Measurements from ENCODE around the gene IL31.

Gene IL31

GRCh38 chr12:122130150-122130549, 43.9 kb downstream of the IL31 start:
- Histone ChIP-seq H3K4me2 (ENCODE audit: low read length) (no peak overlapping the region), H3K4me1 (ENCODE audit: control insufficient read depth, low read depth, low read length) (no peaks in the 10 kb centered on the region), H3K4ac (ENCODE audit: low read depth, low read length) (no peak overlapping the region), H3K27me3 (ENCODE audit: insufficient read depth, low read length, poor library complexity) (no peaks in the 10 kb centered on the region), H3K4me3 (ENCODE audit: low read length) (no peak overlapping the region), H4K5ac (ENCODE audit: low read length) (no peak overlapping the region), H3K79me2 (ENCODE audit: control insufficient read depth, insufficient read depth, low read length) (peaks cover 5% of the 10 kb centered on the region), H2BK5ac (ENCODE audit: low read length) (no peak overlapping the region), H3K56ac (ENCODE audit: low read length) (no peak overlapping the region), H3K18ac (ENCODE audit: low read length) (no peak overlapping the region), H2BK120ac (ENCODE audit: low read depth, low read length) (no peak overlapping the region), H2AK5ac (ENCODE audit: low read length) (no peak overlapping the region), H2BK15ac (replicated peaks; ENCODE audit: low read depth) (no peak overlapping the region), H3K23ac (ENCODE audit: low read length) (no peak overlapping the region), H3K27ac (ENCODE audit: low read depth, low read length) (no peak overlapping the region), H3K79me1 (ENCODE audit: low read length) (peaks cover 5% of the 10 kb centered on the region), H3K36me3 (ENCODE audit: control insufficient read depth, insufficient read depth, low read length) (peaks cover 5% of the 10 kb centered on the region), H4K8ac (ENCODE audit: low read depth, low read length) (no peak overlapping the region), H3K9ac (ENCODE audit: low read length) (no peak overlapping the region)
- WGBS (ENCODE audit: extremely low coverage, insufficient coverage, low lambda C conversion rate) = no CpG with 5 or more reads among the region's 17 CpGs
- no peak for DNase-seq

DNA sequence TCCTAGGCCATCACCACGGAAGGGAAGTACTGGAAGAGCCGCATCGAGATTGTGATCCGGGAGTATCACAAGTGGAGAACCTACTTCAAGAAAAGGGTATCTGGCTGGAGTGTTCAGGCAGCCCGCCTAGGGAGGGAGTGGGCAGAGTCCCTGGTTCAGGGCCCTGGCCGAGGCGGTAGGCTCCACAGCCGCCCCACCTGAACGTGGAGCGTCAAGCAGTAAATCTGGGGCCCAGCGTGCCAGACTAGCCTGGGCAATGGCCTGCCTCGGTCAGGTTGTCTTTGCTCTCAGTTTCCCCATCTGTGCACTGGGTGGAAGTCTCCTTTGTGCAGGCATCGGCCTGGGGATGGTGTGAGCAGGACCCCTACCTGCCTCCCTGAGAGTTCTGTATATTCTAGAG, 44.9 kb downstream of the IL31 start:
- Histone ChIP-seq H3K18ac (ENCODE audit: low read length) (no peak overlapping the region), H3K4me1 (ENCODE audit: control insufficient read depth, low read depth, low read length) (no peaks in the 10 kb centered on the region), H3K56ac (ENCODE audit: low read length) (no peak overlapping the region), H3K79me1 (ENCODE audit: low read length) (peaks cover 5% of the 10 kb centered on the region), H2BK5ac (ENCODE audit: low read length) (no peak overlapping the region), H2BK15ac (replicated peaks; ENCODE audit: low read depth) (no peak overlapping the region), H2BK120ac (ENCODE audit: low read depth, low read length) (no peak overlapping the region), H3K9ac (ENCODE audit: low read length) (no peak overlapping the region), H4K8ac (ENCODE audit: low read depth, low read length) (no peak overlapping the region), H3K27ac (ENCODE audit: low read depth, low read length) (no peak overlapping the region), H3K36me3 (ENCODE audit: control insufficient read depth, insufficient read depth, low read length) (peaks cover 5% of the 10 kb centered on the region), H3K4me3 (ENCODE audit: low read length) (no peak overlapping the region), H3K23ac (ENCODE audit: low read length) (no peak overlapping the region), H3K4me2 (ENCODE audit: low read length) (no peak overlapping the region), H3K79me2 (ENCODE audit: control insufficient read depth, insufficient read depth, low read length) (peaks cover 5% of the 10 kb centered on the region), H3K27me3 (ENCODE audit: insufficient read depth, low read length, poor library complexity) (no peaks in the 10 kb centered on the region), H3K4ac (ENCODE audit: low read depth, low read length) (no peak overlapping the region), H2AK5ac (ENCODE audit: low read length) (no peak overlapping the region), H4K5ac (ENCODE audit: low read length) (no peak overlapping the region)
- no peak for DNase-seq
- WGBS (ENCODE audit: extremely low coverage, insufficient coverage, low lambda C conversion rate) = no CpG with 5 or more reads among the region's 13 CpGs

GRCh38 chr12:122128481-122128880, 45.5 kb downstream of the IL31 start:
- Histone ChIP-seq H2BK15ac (replicated peaks; ENCODE audit: low read depth) (no peak overlapping the region), H3K79me2 (ENCODE audit: control insufficient read depth, insufficient read depth, low read length) (peaks cover 5% of the 10 kb centered on the region), H3K27me3 (ENCODE audit: insufficient read depth, low read length, poor library complexity) (no peaks in the 10 kb centered on the region), H3K18ac (ENCODE audit: low read length) (no peak overlapping the region), H3K56ac (ENCODE audit: low read length) (no peak overlapping the region), H2AK5ac (ENCODE audit: low read length) (no peak overlapping the region), H3K27ac (ENCODE audit: low read depth, low read length) (no peak overlapping the region), H3K4ac (ENCODE audit: low read depth, low read length) (no peak overlapping the region), H3K79me1 (ENCODE audit: low read length) (peaks cover 9% of the 10 kb centered on the region), H3K4me3 (ENCODE audit: low read length) (no peak overlapping the region), H3K4me2 (ENCODE audit: low read length) (no peak overlapping the region), H3K36me3 (ENCODE audit: control insufficient read depth, insufficient read depth, low read length) (peaks cover 5% of the 10 kb centered on the region), H2BK5ac (ENCODE audit: low read length) (no peak overlapping the region), H3K4me1 (ENCODE audit: control insufficient read depth, low read depth, low read length) (no peaks in the 10 kb centered on the region), H4K8ac (ENCODE audit: low read depth, low read length) (no peak overlapping the region), H3K23ac (ENCODE audit: low read length) (no peak overlapping the region), H3K9ac (ENCODE audit: low read length) (no peak overlapping the region), H2BK120ac (ENCODE audit: low read depth, low read length) (no peak overlapping the region), H4K5ac (ENCODE audit: low read length) (no peak overlapping the region)
- DNase-seq = no peak
- WGBS (ENCODE audit: extremely low coverage, insufficient coverage, low lambda C conversion rate) = no CpG with 5 or more reads among the region's 5 CpGs

GRCh38 chr12:122127839-122128238, 46.2 kb downstream of the IL31 start:
- Histone ChIP-seq H4K8ac (ENCODE audit: low read depth, low read length) (no peak overlapping the region), H3K27me3 (ENCODE audit: insufficient read depth, low read length, poor library complexity) (no peaks in the 10 kb centered on the region), H2BK15ac (replicated peaks; ENCODE audit: low read depth) (no peak overlapping the region), H3K18ac (ENCODE audit: low read length) (no peak overlapping the region), H3K4me2 (ENCODE audit: low read length) (no peak overlapping the region), H3K23ac (ENCODE audit: low read length) (no peak overlapping the region), H3K9ac (ENCODE audit: low read length) (no peak overlapping the region), H4K5ac (ENCODE audit: low read length) (no peak overlapping the region), H2BK120ac (ENCODE audit: low read depth, low read length) (no peak overlapping the region), H3K27ac (ENCODE audit: low read depth, low read length) (no peak overlapping the region), H3K4ac (ENCODE audit: low read depth, low read length) (no peak overlapping the region), H3K79me2 (ENCODE audit: control insufficient read depth, insufficient read depth, low read length) (peaks cover 5% of the 10 kb centered on the region), H3K4me3 (ENCODE audit: low read length) (no peak overlapping the region), H2AK5ac (ENCODE audit: low read length) (no peak overlapping the region), H2BK5ac (ENCODE audit: low read length) (no peak overlapping the region), H3K79me1 (ENCODE audit: low read length) (peaks cover 11% of the 10 kb centered on the region), H3K4me1 (ENCODE audit: control insufficient read depth, low read depth, low read length) (no peaks in the 10 kb centered on the region), H3K56ac (ENCODE audit: low read length) (no peak overlapping the region), H3K36me3 (ENCODE audit: control insufficient read depth, insufficient read depth, low read length) (peaks cover 5% of the 10 kb centered on the region)
- WGBS (ENCODE audit: extremely low coverage, insufficient coverage, low lambda C conversion rate) = no CpG with 5 or more reads among the region's 13 CpGs
- no peak for DNase-seq

- no peak overlapping the region for H3K4me2 ChIP-seq (ENCODE audit: low read length)
- H3K56ac ChIP-seq (ENCODE audit: low read length) = no peak overlapping the region
- no peak overlapping the region for H3K9ac ChIP-seq (ENCODE audit: low read length)
- peaks cover 5% of the 10 kb centered on the region for H3K79me2 ChIP-seq (ENCODE audit: control insufficient read depth, insufficient read depth, low read length)
- H2BK15ac ChIP-seq (replicated peaks; ENCODE audit: low read depth) = no peak overlapping the region
- H3K27me3 ChIP-seq (ENCODE audit: insufficient read depth, low read length, poor library complexity) = no peaks in the 10 kb centered on the region
- H3K27ac ChIP-seq (ENCODE audit: low read depth, low read length) = no peak overlapping the region
- H2BK5ac ChIP-seq (ENCODE audit: low read length) = no peak overlapping the region
- H4K8ac ChIP-seq (ENCODE audit: low read depth, low read length) = no peak overlapping the region
- no peak overlapping the region for H3K4me3 ChIP-seq (ENCODE audit: low read length)
- H3K36me3 ChIP-seq (ENCODE audit: control insufficient read depth, insufficient read depth, low read length) = peaks cover 1% of the 10 kb centered on the region
- H3K4ac ChIP-seq (ENCODE audit: low read depth, low read length) = no peak overlapping the region
- no CpG with 5 or more reads among the region's 15 CpGs for WGBS (ENCODE audit: extremely low coverage, insufficient coverage, low lambda C conversion rate)
- peaks cover 12% of the 10 kb centered on the region for H3K79me1 ChIP-seq (ENCODE audit: low read length)
- H2BK120ac ChIP-seq (ENCODE audit: low read depth, low read length) = no peak overlapping the region
- peak; percentile 24 for DNase-seq
- no peak overlapping the region for H4K5ac ChIP-seq (ENCODE audit: low read length)
- no peak overlapping the region for H2AK5ac ChIP-seq (ENCODE audit: low read length)
- no peak overlapping the region for H3K18ac ChIP-seq (ENCODE audit: low read length)
- no peaks in the 10 kb centered on the region for H3K4me1 ChIP-seq (ENCODE audit: control insufficient read depth, low read depth, low read length)
- H3K23ac ChIP-seq (ENCODE audit: low read length) = no peak overlapping the region
Measured at GRCh38 chr12:122126713-122127597, 47.1 kb downstream of the IL31 start.

DNA sequence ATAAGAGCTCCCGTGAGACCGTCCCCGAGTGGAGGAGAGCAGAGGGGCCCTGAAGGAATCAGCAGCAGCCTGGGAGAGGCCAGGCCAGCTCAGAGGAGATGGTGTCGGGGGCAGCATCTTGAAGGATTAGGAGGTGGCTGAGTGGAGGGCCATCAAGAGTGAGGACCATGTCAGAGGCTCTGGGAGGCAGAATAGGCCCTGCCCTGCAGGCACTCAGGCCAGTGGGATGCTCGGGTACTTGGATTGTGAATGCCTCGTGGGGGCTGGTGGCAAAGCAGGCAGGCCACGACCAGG, 47.7 kb downstream of the IL31 start:
- peaks cover 13% of the 10 kb centered on the region for H3K79me1 ChIP-seq (ENCODE audit: low read length)
- H3K4ac ChIP-seq (ENCODE audit: low read depth, low read length) = no peak overlapping the region
- no peak overlapping the region for H2BK120ac ChIP-seq (ENCODE audit: low read depth, low read length)
- no peak overlapping the region for H3K18ac ChIP-seq (ENCODE audit: low read length)
- H3K79me2 ChIP-seq (ENCODE audit: control insufficient read depth, insufficient read depth, low read length) = peaks cover 5% of the 10 kb centered on the region
- no peak overlapping the region for H2BK5ac ChIP-seq (ENCODE audit: low read length)
- no peak overlapping the region for H2BK15ac ChIP-seq (replicated peaks; ENCODE audit: low read depth)
- H3K27me3 ChIP-seq (ENCODE audit: insufficient read depth, low read length, poor library complexity) = no peaks in the 10 kb centered on the region
- H3K4me2 ChIP-seq (ENCODE audit: low read length) = no peak overlapping the region
- H3K27ac ChIP-seq (ENCODE audit: low read depth, low read length) = no peak overlapping the region
- no peaks in the 10 kb centered on the region for H3K4me1 ChIP-seq (ENCODE audit: control insufficient read depth, low read depth, low read length)
- no peak overlapping the region for H3K9ac ChIP-seq (ENCODE audit: low read length)
- no peak overlapping the region for H2AK5ac ChIP-seq (ENCODE audit: low read length)
- H3K36me3 ChIP-seq (ENCODE audit: control insufficient read depth, insufficient read depth, low read length) = peaks cover 1% of the 10 kb centered on the region
- H3K4me3 ChIP-seq (ENCODE audit: low read length) = no peak overlapping the region
- no peak overlapping the region for H3K56ac ChIP-seq (ENCODE audit: low read length)
- WGBS (ENCODE audit: extremely low coverage, insufficient coverage, low lambda C conversion rate) = no CpG with 5 or more reads among the region's 7 CpGs
- H4K5ac ChIP-seq (ENCODE audit: low read length) = no peak overlapping the region
- H3K23ac ChIP-seq (ENCODE audit: low read length) = no peak overlapping the region
- no peak for DNase-seq
- no peak overlapping the region for H4K8ac ChIP-seq (ENCODE audit: low read depth, low read length)

All from mesendoderm (in vitro differentiated cells).